T-helper 2 cell treated with Interferon-gamma antibody and Interleukin-4, amounts not matched to agents 100 ng/mL and 5 ng/mL, for 36 hours (primary cell): ENCODE data around the gene HTR3C. TPM values are rescaled to one million over a fixed set of nuclear protein-coding genes. Genes with fewer than 3 reads are reported as not detected.

Experiments
- intact Hi-C: fragments of 100-400 bp; cut with micrococcal nuclease; formaldehyde crosslinking; loops from one replicate; pipeline ENCODE4 v1.15.1; 2023
- total RNA-seq: library from RNA; stranded (reverse); gene quantifications from 2 replicates; pipeline ENCODE4 v1.2.3, GENCODE V29; 2022

HTR3C gene
- total RNA-seq, 1 donor from 2014 or later: not detected

DNA sequence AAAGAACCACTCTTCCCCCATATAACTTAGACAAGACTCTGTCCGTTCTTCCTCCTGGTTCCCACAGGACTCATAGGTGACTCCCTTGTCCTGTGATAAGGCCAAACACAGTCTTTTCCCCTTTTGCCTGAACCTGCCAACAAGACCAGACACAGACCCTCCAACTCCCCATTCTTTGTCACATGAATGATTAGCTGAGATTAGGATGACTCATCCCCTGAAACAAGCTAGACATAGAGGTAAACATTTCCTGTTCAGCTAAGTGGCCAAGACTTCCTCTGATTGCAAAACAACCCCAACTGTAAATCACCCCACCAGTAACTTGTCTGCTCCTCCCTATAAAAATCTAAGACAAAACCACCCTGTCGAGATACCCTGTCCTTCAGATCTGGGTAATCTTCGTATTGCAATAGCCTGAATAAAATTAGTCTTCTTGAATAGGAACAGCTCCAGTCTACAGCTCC is 32.6 kb downstream of the HTR3C start:
- intact Hi-C loops: no loop called here

GRCh38 chr3:184092199-184092598 is 39.4 kb downstream of the HTR3C start:
- intact Hi-C loops: no loop called here

DNA sequence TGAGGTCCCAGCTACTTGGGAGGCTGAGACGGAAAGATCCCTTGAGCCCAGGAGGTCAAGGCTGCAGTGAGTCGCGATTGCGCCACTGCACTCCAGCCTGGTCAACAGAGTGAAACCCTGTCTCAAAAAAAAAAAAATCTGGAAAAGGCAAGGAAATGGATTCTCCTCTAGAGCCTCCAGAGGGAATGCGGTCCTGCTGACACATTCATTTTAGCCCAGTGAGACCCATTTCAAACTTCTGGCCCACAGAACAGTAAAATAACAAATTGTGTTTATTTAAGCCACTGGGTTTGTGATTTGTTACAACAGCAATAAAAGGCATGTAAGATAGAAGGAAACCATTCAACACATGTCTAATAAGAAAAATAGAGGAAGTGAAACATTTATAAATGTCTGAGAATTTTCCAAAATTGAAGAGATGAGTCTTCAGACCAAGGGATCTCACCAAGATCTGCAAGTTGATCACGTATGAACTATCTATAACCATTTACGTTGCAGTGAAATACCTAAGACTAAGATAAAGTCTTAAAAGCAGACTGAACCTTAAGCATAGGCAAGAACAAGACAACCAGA is 44.0 kb downstream of the HTR3C start, which contains the start of gene HTR3E:
Gene HTR3E (plus strand): TSS at position 254 of the 573 bp plus-strand sequence. CDS start 466 bp downstream, outside the sequence.
- intact Hi-C loops: no loop called here

GRCh38 chr3:184097556-184097955 is 44.7 kb downstream of the HTR3C start:
- intact Hi-C loops: no loop called here

GRCh38 chr3:184099806-184100686 is 47.2 kb downstream of the HTR3C start:
- intact Hi-C loops: no loop called here

Other genes with a start within 250 kb of the HTR3C start
- gene MAP6D1, start 227.5 kb upstream of the HTR3C start, total RNA-seq: 0.57 and 1.4 TPM in 2 replicates
- gene PARL, start 168.2 kb upstream of the HTR3C start, total RNA-seq: 53.2 and 54.5 TPM in 2 replicates
- 17.7 and 19.1 TPM in 2 replicates for gene ABCC5, start 35.2 kb upstream of the HTR3C start, total RNA-seq
- not detected in 2 replicates for gene HTR3D, start 21.3 kb upstream of the HTR3C start, total RNA-seq
- not detected in 2 replicates for gene HTR3E, start 44.0 kb downstream of the HTR3C start, total RNA-seq
- gene EIF2B5, start 82.3 kb downstream of the HTR3C start, total RNA-seq: 57.1 and 65.5 TPM in 2 replicates
- gene DVL3, start 102.3 kb downstream of the HTR3C start, total RNA-seq: 39.7 and 44.5 TPM in 2 replicates
- gene AP2M1, start 121.8 kb downstream of the HTR3C start, total RNA-seq: 194 and 211 TPM in 2 replicates
- 58.1 and 60.0 TPM in 2 replicates for gene ABCF3, start 133.2 kb downstream of the HTR3C start, total RNA-seq
- not detected in 2 replicates for gene VWA5B2, start 176.5 kb downstream of the HTR3C start, total RNA-seq
- gene ALG3, start 195.9 kb downstream of the HTR3C start, total RNA-seq: 48.5 and 53.0 TPM in 2 replicates
- 5.0 and 6.4 TPM in 2 replicates for gene EEF1AKMT4, start 196.6 kb downstream of the HTR3C start, total RNA-seq
- gene CAMK2N2, start 208.5 kb downstream of the HTR3C start, total RNA-seq: 0.14 and 0.16 TPM in 2 replicates
- gene ECE2, start 223.0 kb downstream of the HTR3C start, total RNA-seq: not detected in 2 replicates
- 225 and 230 TPM in 2 replicates for gene PSMD2, start 246.2 kb downstream of the HTR3C start, total RNA-seq